SK-N-SH (cell line): Measurements from ENCODE around the gene GNA14.
"Not testable (repeated sequence)": the region's sequence is repeated elsewhere in the genome, so short reads cannot be mapped to it uniquely, and the experiment has no call there.

Source experiments
- EP300 ChIP-seq, 2 experiments: IDR thresholded peaks; 2 replicates each; pipeline versions ENCODE4 v1.4.0 to v1.6.1; 2012; ENCODE audit warnings: borderline replicate concordance in 1 of 2, low read depth in 1 of 2, low read length in 1 of 2
- EZH2phosphoT487 ChIP-seq: fragments of 200-600 bp; sonication (generic); IDR thresholded peaks from 2 replicates; pipeline ENCODE4 v1.6.1; 2017; ENCODE audit warnings: low read depth, mixed run types, mild to moderate bottlenecking, antibody characterized with exemption, moderate library complexity, borderline replicate concordance
- NRF1 ChIP-seq: IDR thresholded peaks from 2 replicates; pipeline ENCODE4 v1.6.1; 2012; ENCODE audit warnings: low read depth, mild to moderate bottlenecking, low read length
- POLR2AphosphoS5 ChIP-seq: IDR thresholded peaks from 2 replicates; pipeline ENCODE4 v1.6.1; 2012; ENCODE audit warnings: low read depth, low read length
- RAD21 ChIP-seq: IDR thresholded peaks from 2 replicates; pipeline ENCODE4 v1.6.1; 2012; ENCODE audit warnings: mild to moderate bottlenecking, low read length
- RFX5 ChIP-seq: IDR thresholded peaks from 2 replicates; pipeline ENCODE4 v1.6.1; 2012; ENCODE audit warnings: mild to moderate bottlenecking, improper control_type of control experiment, low read length
- SIN3A ChIP-seq: IDR thresholded peaks from 2 replicates; pipeline ENCODE4 v1.6.1; 2012; ENCODE audit warnings: low read depth, mild to moderate bottlenecking, low read length, moderate library complexity, borderline replicate concordance
- TF ChIP-seq, protein P1 (sequence below): fragments of 200-600 bp; sonication (generic); IDR thresholded peaks from 2 replicates; pipeline ENCODE4 v1.6.1; 2017; ENCODE audit warnings: antibody characterized with exemption, mild to moderate bottlenecking, moderate library complexity
- TF ChIP-seq, protein P2 (sequence below): IDR thresholded peaks from 2 replicates; pipeline ENCODE4 v1.6.1; 2012; ENCODE audit warnings: mild to moderate bottlenecking, low read depth, low read length, moderate library complexity
- TF ChIP-seq, protein P3 (sequence below): fragments of 150-350 bp; IDR thresholded peaks from 2 replicates; pipeline ENCODE4 v1.6.1; 2017; ENCODE audit warnings: antibody characterized with exemption, low read length, low read depth, borderline replicate concordance

DNA sequence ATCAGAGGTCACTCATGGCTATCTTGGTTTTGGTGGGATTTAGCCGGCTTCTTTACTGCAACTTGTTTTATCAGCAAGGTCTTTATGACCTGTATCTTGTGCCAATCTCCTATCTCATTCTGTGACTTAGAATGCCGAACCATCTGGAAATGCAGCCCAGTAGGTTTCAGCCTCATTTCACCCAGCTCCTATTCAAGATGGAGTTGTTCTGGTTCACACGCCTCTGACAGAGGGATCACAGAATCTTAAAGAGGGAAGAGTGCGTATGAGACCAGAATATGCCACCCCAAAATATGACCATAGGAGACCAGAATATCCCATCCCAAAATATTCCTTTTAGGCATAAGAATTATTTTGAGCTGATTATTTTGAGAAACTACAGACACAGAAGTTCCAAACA lies 63.2 kb downstream of the GNA14 start:
- not testable (repeated sequence) for TF ChIP-seq RAD21; SIN3A; POLR2AphosphoS5; RFX5; NRF1; EP300 (IDR thresholded peaks at IDR 0.05; ENCODE audit: borderline replicate concordance in 1 of 2, low read depth in 1 of 2, low read length in 1 of 2); EZH2phosphoT487
- TF ChIP-seq, protein P1, sequence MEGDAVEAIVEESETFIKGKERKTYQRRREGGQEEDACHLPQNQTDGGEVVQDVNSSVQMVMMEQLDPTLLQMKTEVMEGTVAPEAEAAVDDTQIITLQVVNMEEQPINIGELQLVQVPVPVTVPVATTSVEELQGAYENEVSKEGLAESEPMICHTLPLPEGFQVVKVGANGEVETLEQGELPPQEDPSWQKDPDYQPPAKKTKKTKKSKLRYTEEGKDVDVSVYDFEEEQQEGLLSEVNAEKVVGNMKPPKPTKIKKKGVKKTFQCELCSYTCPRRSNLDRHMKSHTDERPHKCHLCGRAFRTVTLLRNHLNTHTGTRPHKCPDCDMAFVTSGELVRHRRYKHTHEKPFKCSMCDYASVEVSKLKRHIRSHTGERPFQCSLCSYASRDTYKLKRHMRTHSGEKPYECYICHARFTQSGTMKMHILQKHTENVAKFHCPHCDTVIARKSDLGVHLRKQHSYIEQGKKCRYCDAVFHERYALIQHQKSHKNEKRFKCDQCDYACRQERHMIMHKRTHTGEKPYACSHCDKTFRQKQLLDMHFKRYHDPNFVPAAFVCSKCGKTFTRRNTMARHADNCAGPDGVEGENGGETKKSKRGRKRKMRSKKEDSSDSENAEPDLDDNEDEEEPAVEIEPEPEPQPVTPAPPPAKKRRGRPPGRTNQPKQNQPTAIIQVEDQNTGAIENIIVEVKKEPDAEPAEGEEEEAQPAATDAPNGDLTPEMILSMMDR: not testable (repeated sequence)
- TF ChIP-seq, protein P2, sequence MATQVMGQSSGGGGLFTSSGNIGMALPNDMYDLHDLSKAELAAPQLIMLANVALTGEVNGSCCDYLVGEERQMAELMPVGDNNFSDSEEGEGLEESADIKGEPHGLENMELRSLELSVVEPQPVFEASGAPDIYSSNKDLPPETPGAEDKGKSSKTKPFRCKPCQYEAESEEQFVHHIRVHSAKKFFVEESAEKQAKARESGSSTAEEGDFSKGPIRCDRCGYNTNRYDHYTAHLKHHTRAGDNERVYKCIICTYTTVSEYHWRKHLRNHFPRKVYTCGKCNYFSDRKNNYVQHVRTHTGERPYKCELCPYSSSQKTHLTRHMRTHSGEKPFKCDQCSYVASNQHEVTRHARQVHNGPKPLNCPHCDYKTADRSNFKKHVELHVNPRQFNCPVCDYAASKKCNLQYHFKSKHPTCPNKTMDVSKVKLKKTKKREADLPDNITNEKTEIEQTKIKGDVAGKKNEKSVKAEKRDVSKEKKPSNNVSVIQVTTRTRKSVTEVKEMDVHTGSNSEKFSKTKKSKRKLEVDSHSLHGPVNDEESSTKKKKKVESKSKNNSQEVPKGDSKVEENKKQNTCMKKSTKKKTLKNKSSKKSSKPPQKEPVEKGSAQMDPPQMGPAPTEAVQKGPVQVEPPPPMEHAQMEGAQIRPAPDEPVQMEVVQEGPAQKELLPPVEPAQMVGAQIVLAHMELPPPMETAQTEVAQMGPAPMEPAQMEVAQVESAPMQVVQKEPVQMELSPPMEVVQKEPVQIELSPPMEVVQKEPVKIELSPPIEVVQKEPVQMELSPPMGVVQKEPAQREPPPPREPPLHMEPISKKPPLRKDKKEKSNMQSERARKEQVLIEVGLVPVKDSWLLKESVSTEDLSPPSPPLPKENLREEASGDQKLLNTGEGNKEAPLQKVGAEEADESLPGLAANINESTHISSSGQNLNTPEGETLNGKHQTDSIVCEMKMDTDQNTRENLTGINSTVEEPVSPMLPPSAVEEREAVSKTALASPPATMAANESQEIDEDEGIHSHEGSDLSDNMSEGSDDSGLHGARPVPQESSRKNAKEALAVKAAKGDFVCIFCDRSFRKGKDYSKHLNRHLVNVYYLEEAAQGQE: not testable (repeated sequence)
- TF ChIP-seq, protein P3, sequence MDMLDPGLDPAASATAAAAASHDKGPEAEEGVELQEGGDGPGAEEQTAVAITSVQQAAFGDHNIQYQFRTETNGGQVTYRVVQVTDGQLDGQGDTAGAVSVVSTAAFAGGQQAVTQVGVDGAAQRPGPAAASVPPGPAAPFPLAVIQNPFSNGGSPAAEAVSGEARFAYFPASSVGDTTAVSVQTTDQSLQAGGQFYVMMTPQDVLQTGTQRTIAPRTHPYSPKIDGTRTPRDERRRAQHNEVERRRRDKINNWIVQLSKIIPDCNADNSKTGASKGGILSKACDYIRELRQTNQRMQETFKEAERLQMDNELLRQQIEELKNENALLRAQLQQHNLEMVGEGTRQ: not testable (repeated sequence)
